Stimulated activated CD4-positive, alpha-beta T cell treated with anti-CD3 and anti-CD28 coated beads, TNF-alpha, amount 100 ng/mL, for 4 hours (primary cell): ENCODE results near the gene ADRA2B.

Source experiments
- DNase-seq, 3 experiments: peaks; one replicate each; pipeline ENCODE4 v3.0.0-alpha.2; 2020; ENCODE audit warnings: low read depth in 3 of 3

The ADRA2B gene

GRCh38 chr2:96138179-96139145 lies 22.1 kb upstream of the ADRA2B start, which contains the start of gene ASTL:
TSS of gene ASTL (minus strand) at chr2:96138502. CDS start at chr2:96138436, 66 bp downstream.
- peak in 2 of 3 experiments; percentile 41 to 45 for DNase-seq

- no peak for DNase-seq
These were observed 21.2 kb upstream of the ADRA2B start for GRCh38 chr2:96137321-96138178.

GRCh38 chr2:96136129-96136720 lies 19.9 kb upstream of the ADRA2B start:
- no peak for DNase-seq

- no peak for DNase-seq
These were observed 19.2 kb upstream of the ADRA2B start for GRCh38 chr2:96135621-96136020.

GRCh38 chr2:96135171-96135570 lies 18.8 kb upstream of the ADRA2B start:
- DNase-seq = no peak

- DNase-seq = no peak
These were observed 18.1 kb upstream of the ADRA2B start for GRCh38 chr2:96134421-96134820.

- no peak for DNase-seq
These were observed 15.7 kb upstream of the ADRA2B start for GRCh38 chr2:96131813-96132745.

- DNase-seq = no peak
These were observed 14.9 kb upstream of the ADRA2B start for GRCh38 chr2:96131152-96131812.

- no peak for DNase-seq
These were observed 14.1 kb upstream of the ADRA2B start for GRCh38 chr2:96130483-96130882.

- no peak for DNase-seq
These were observed 13.3 kb upstream of the ADRA2B start for GRCh38 chr2:96129528-96130120.

- no peak for DNase-seq
These were observed 12.1 kb upstream of the ADRA2B start for GRCh38 chr2:96128456-96128855.

- DNase-seq = no peak
These were observed 8.3 kb upstream of the ADRA2B start for GRCh38 chr2:96124406-96125265.

- DNase-seq = no peak
These were observed 7.6 kb upstream of the ADRA2B start for GRCh38 chr2:96123936-96124335.

- no peak for DNase-seq
These were observed 6.9 kb upstream of the ADRA2B start for GRCh38 chr2:96123290-96123689.

GRCh38 chr2:96122391-96122790 lies 6.0 kb upstream of the ADRA2B start:
- no peak for DNase-seq

GRCh38 chr2:96121414-96121813 lies 5.0 kb upstream of the ADRA2B start:
- no peak for DNase-seq

GRCh38 chr2:96120991-96121390 lies 4.6 kb upstream of the ADRA2B start:
- no peak for DNase-seq

- no peak for DNase-seq
These were observed 3.8 kb upstream of the ADRA2B start for GRCh38 chr2:96120091-96120720.

- no peak for DNase-seq
These were observed 3.0 kb upstream of the ADRA2B start for GRCh38 chr2:96119389-96119751.
